KMS-11 (cell line): ENCODE data around the gene LEKR1.

Experiments used
- H2AFZ ChIP-seq: fragments of 200-600 bp; sonication (generic); 2 replicates; pipeline ENCODE4 v1.6.1; 2016; ENCODE audit warnings: antibody characterized with exemption, mixed run types, low read depth
- H3K27ac ChIP-seq: fragments of 200-600 bp; sonication (generic); 2 replicates; pipeline ENCODE4 v1.6.1; 2016; ENCODE audit warnings: mild to moderate bottlenecking, mixed run types
- H3K27me3 ChIP-seq: fragments of 200-600 bp; sonication (generic); 2 replicates; pipeline ENCODE4 v1.6.1; 2017; ENCODE audit warnings: mild to moderate bottlenecking, low read depth, mixed run types, moderate library complexity; ENCODE audit not compliant: insufficient read depth
- H3K36me3 ChIP-seq: fragments of 200-600 bp; sonication (generic); 2 replicates; pipeline ENCODE4 v1.6.1; 2017; ENCODE audit warnings: mild to moderate bottlenecking, mixed run types; ENCODE audit not compliant: insufficient read depth
- H3K4me1 ChIP-seq: fragments of 200-600 bp; sonication (generic); 2 replicates; pipeline ENCODE4 v1.6.1; 2016; ENCODE audit warnings: mild to moderate bottlenecking, low read depth, mixed run types; ENCODE audit not compliant: poor library complexity, severe bottlenecking
- H3K4me2 ChIP-seq: fragments of 200-600 bp; sonication (generic); 2 replicates; pipeline ENCODE4 v1.7.0; 2016; ENCODE audit warnings: mild to moderate bottlenecking, mixed run types
- H3K4me3 ChIP-seq: fragments of 200-600 bp; sonication (generic); IDR thresholded peaks from 2 replicates; pipeline ENCODE4 v1.6.1; 2017; ENCODE audit warnings: low read depth, low read length, mixed read lengths; ENCODE audit not compliant: insufficient read depth
- H3K79me2 ChIP-seq: fragments of 200-600 bp; sonication (generic); 2 replicates; pipeline ENCODE4 v1.6.1; 2016; ENCODE audit warnings: low read depth, mixed run types; ENCODE audit not compliant: insufficient read depth
- H3K9ac ChIP-seq: fragments of 200-600 bp; sonication (generic); 2 replicates; pipeline ENCODE4 v1.6.1; 2016; ENCODE audit warnings: mild to moderate bottlenecking, mixed run types
- H4K20me1 ChIP-seq: fragments of 200-600 bp; sonication (generic); 2 replicates; pipeline ENCODE4 v1.6.1; 2016; ENCODE audit warnings: mild to moderate bottlenecking, mixed run types; ENCODE audit not compliant: insufficient read depth
- TF ChIP-seq, protein P1 (sequence below): fragments of 200-600 bp; sonication (generic); conservative IDR thresholded peaks from 2 replicates; pipeline ENCODE4 v1.6.1; 2017; ENCODE audit warnings: low read depth, mild to moderate bottlenecking, antibody characterized with exemption, low read length, moderate library complexity, mixed read lengths

The LEKR1 gene

DNA sequence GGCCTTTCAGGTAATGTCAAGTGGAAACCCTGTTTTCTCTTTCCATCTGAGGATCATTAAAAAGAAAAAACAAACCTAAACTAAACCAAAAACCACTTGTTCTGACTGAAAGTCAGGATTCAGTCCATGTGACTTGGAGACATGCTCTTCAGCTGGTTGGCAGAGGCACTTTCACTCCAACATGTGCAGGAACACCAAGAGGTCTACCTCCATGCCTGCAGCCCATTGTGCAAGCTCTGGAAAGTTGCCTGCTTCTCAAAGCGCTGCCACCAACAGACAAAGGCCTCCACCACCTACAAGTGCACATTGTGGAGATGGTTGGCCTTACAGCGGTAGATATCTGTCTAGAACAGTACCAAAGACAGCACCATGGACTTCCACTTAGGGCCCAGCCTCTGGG is 161.8 kb downstream of the LEKR1 start:
- Histone ChIP-seq H3K27me3 (no peaks in the 10 kb centered on the region), H2AFZ (no peak overlapping the region)
- TF ChIP-seq, protein P1, sequence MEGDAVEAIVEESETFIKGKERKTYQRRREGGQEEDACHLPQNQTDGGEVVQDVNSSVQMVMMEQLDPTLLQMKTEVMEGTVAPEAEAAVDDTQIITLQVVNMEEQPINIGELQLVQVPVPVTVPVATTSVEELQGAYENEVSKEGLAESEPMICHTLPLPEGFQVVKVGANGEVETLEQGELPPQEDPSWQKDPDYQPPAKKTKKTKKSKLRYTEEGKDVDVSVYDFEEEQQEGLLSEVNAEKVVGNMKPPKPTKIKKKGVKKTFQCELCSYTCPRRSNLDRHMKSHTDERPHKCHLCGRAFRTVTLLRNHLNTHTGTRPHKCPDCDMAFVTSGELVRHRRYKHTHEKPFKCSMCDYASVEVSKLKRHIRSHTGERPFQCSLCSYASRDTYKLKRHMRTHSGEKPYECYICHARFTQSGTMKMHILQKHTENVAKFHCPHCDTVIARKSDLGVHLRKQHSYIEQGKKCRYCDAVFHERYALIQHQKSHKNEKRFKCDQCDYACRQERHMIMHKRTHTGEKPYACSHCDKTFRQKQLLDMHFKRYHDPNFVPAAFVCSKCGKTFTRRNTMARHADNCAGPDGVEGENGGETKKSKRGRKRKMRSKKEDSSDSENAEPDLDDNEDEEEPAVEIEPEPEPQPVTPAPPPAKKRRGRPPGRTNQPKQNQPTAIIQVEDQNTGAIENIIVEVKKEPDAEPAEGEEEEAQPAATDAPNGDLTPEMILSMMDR: no peak

GRCh38 chr3:156997351-156997750 is 171.2 kb downstream of the LEKR1 start:
- H2AFZ ChIP-seq: no peak overlapping the region
- no peaks in the 10 kb centered on the region for H3K27me3 ChIP-seq
- H3K79me2 ChIP-seq: no peaks in the 10 kb centered on the region
- TF ChIP-seq, protein P1: no peak
- no peak overlapping the region for H3K9ac ChIP-seq
- no peaks in the 10 kb centered on the region for H4K20me1 ChIP-seq
- H3K4me1 ChIP-seq: peaks cover 6% of the 10 kb centered on the region
- H3K4me2 ChIP-seq: no peak overlapping the region
- no peaks in the 10 kb centered on the region for H3K36me3 ChIP-seq
- H3K4me3 ChIP-seq: no peak overlapping the region
- H3K27ac ChIP-seq: no peak overlapping the region

More for the DNA sequence above, 161.8 kb downstream of the LEKR1 start:
- H3K9ac ChIP-seq: no peak overlapping the region
- no peaks in the 10 kb centered on the region for H3K36me3 ChIP-seq
- H3K4me2 ChIP-seq: no peak overlapping the region
- no peaks in the 10 kb centered on the region for H3K4me1 ChIP-seq
- no peak overlapping the region for H3K4me3 ChIP-seq
- H3K27ac ChIP-seq: no peak overlapping the region
- H3K79me2 ChIP-seq: no peaks in the 10 kb centered on the region
- H4K20me1 ChIP-seq: no peaks in the 10 kb centered on the region

- H3K4me3 ChIP-seq: no peak overlapping the region
- no peak overlapping the region for H3K27ac ChIP-seq
- H3K9ac ChIP-seq: no peak overlapping the region
- no peaks in the 10 kb centered on the region for H3K36me3 ChIP-seq
- H3K79me2 ChIP-seq: no peaks in the 10 kb centered on the region
- no peaks in the 10 kb centered on the region for H3K27me3 ChIP-seq
- TF ChIP-seq, protein P1: no peak
- no peak overlapping the region for H2AFZ ChIP-seq
- peaks cover 6% of the 10 kb centered on the region for H3K4me1 ChIP-seq
- no peak overlapping the region for H3K4me2 ChIP-seq
- no peaks in the 10 kb centered on the region for H4K20me1 ChIP-seq
These were observed 175.2 kb downstream of the LEKR1 start for GRCh38 chr3:157001221-157001957.

GRCh38 chr3:157021679-157022078 is 195.5 kb downstream of the LEKR1 start:
- H3K4me1 ChIP-seq: no peaks in the 10 kb centered on the region
- H3K4me3 ChIP-seq: no peak overlapping the region
- TF ChIP-seq, protein P1: no peak
- no peak overlapping the region for H2AFZ ChIP-seq
- no peak overlapping the region for H3K27ac ChIP-seq
- H4K20me1 ChIP-seq: no peaks in the 10 kb centered on the region
- H3K9ac ChIP-seq: no peak overlapping the region
- no peak overlapping the region for H3K4me2 ChIP-seq
- no peaks in the 10 kb centered on the region for H3K36me3 ChIP-seq
- H3K79me2 ChIP-seq: no peaks in the 10 kb centered on the region
- H3K27me3 ChIP-seq: no peaks in the 10 kb centered on the region
